Measurements from ENCODE around the gene KRABD2.

KRABD2 gene

DNA sequence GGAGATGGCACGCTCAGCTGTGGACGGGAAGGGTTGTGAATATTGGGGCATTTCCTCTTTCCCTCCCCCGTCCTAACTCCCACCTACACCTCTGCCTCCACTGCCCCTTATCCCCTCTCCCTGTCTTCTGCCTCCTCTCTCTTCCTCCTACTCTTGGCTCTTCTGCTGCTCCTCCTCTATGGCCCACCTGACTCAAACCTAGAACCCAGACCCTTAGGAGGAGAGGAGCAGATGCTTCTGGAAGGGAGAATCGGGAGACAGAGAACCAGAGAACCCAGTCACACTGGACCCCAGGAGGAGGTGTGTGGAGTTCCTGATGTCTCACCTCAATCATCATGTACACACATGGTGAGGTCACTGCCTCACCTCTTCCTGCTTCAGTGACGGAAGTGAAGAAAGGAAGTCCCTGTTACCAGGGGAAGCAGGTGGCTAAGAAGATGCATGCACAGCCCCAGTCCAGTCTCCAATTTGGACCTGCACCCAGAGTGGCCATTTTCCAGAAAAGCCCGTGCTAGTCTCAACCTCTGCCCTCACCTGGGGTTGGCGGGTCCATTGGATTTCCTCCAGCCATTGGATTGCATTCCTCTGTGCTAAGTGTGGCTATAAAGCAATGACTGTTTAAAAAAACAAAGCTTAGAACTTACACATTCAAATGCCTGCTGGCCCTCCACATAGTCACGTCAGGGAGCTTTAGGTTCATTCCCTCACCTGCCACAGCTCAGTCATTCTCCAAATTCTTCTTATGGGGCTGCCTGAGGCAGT, 17.1 kb upstream of the KRABD2 start:
- H3K27me3 ChIP-seq (ENCODE audit: control insufficient read depth, insufficient read depth, low read length), result no peaks in the 10 kb centered on the region
- no peaks in the 10 kb centered on the region for H3K79me2 ChIP-seq

DNA sequence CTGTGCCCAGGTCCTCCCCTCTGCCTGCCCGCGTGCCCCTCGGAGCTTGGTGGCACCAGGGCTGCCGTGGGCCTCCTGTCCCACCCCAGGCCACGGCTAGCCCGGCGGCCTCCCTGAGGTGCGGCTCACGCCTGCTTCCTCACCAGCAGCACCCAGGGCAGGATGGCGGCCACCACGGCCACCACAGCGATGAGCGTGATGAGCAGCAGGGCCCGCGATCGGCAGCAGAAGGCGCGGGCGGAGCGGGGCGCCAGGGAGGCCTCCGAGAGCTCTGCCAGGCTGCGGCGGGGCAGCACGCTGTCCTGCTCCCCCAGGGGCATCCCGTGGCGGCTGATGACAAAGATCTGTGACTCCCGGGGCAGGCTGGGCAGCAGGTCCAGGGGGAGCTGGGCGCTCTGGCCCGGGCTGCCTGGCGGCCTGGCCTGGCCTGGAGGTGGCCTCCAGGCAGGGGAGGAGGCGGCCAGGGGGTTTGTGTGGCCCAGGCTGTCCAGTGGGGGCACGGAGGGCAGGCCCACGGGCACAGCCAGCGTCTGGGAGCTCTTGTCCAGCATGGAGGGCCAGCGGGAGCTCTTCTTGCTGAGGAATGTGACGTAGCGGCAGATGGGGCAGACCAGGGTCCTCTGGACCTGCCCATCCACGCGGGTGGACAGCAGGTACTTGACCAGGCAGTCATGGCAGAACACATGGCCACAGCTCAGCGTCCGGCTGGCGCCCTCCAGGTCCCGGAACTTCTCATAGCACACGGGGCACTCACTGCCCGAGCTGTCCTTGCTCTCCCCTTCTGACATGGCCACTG, 16.4 kb upstream of the KRABD2 start:
- H3K4me2 ChIP-seq (ENCODE audit: low read length), result no peak overlapping the region
- no peak overlapping the region for H3K9ac ChIP-seq
- no peak overlapping the region for H3K4me3 ChIP-seq (ENCODE audit: low read depth, low read length)
- no peak overlapping the region for H3K27ac ChIP-seq
- no peaks in the 10 kb centered on the region for H3K9me3 ChIP-seq (ENCODE audit: control insufficient read depth, low read length)
- no peaks in the 10 kb centered on the region for H3K79me2 ChIP-seq
- no peak overlapping the region for H2AFZ ChIP-seq
- TF ChIP-seq, protein P1, sequence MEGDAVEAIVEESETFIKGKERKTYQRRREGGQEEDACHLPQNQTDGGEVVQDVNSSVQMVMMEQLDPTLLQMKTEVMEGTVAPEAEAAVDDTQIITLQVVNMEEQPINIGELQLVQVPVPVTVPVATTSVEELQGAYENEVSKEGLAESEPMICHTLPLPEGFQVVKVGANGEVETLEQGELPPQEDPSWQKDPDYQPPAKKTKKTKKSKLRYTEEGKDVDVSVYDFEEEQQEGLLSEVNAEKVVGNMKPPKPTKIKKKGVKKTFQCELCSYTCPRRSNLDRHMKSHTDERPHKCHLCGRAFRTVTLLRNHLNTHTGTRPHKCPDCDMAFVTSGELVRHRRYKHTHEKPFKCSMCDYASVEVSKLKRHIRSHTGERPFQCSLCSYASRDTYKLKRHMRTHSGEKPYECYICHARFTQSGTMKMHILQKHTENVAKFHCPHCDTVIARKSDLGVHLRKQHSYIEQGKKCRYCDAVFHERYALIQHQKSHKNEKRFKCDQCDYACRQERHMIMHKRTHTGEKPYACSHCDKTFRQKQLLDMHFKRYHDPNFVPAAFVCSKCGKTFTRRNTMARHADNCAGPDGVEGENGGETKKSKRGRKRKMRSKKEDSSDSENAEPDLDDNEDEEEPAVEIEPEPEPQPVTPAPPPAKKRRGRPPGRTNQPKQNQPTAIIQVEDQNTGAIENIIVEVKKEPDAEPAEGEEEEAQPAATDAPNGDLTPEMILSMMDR (IDR thresholded peaks at IDR 0.05), result no peak
- no peaks in the 10 kb centered on the region for H3K4me1 ChIP-seq
- H3K36me3 ChIP-seq (ENCODE audit: control insufficient read depth, insufficient read depth, low read length), result no peaks in the 10 kb centered on the region
- no peaks in the 10 kb centered on the region for H3K27me3 ChIP-seq (ENCODE audit: control insufficient read depth, insufficient read depth, low read length)

More for the DNA sequence above, 17.1 kb upstream of the KRABD2 start:
- H3K9me3 ChIP-seq (ENCODE audit: control insufficient read depth, low read length), result no peaks in the 10 kb centered on the region
- no peak overlapping the region for H3K9ac ChIP-seq
- no peaks in the 10 kb centered on the region for H3K36me3 ChIP-seq (ENCODE audit: control insufficient read depth, insufficient read depth, low read length)
- TF ChIP-seq, protein P1 (IDR thresholded peaks at IDR 0.05), result no peak
- H2AFZ ChIP-seq, result no peak overlapping the region
- no peak overlapping the region for H3K4me2 ChIP-seq (ENCODE audit: low read length)
- H3K4me3 ChIP-seq (ENCODE audit: low read depth, low read length), result no peak overlapping the region
- H3K27ac ChIP-seq, result no peak overlapping the region
- H3K4me1 ChIP-seq, result no peaks in the 10 kb centered on the region

DNA sequence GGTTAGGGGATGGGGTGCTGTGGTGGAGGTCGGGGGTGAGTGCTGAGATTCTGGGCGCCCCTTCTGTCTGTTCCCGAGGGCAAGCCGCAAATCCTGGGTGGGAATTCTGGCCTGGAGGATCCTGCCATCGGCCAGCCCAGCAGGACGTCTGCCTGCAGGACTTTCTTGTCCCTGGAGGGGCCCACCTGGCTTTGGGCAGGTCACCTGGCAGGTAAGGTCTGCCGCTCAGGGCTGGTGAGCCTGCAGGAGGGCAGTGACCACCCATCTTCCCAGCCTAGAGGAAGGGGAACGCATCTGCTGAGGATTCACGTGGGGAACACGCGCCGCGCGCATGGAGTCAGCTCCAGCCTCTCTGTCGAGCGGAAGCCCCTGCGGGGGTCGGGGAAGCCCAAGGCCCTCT, 15.8 kb upstream of the KRABD2 start:
- Histone ChIP-seq H3K4me2 (ENCODE audit: low read length) (no peak overlapping the region), H2AFZ (no peak overlapping the region), H3K9me3 (ENCODE audit: control insufficient read depth, low read length) (no peaks in the 10 kb centered on the region), H3K4me1 (no peaks in the 10 kb centered on the region), H3K79me2 (no peaks in the 10 kb centered on the region), H3K36me3 (ENCODE audit: control insufficient read depth, insufficient read depth, low read length) (no peaks in the 10 kb centered on the region), H3K27me3 (ENCODE audit: control insufficient read depth, insufficient read depth, low read length) (no peaks in the 10 kb centered on the region), H3K9ac (no peak overlapping the region), H3K4me3 (ENCODE audit: low read depth, low read length) (no peak overlapping the region), H3K27ac (no peak overlapping the region)
- TF ChIP-seq, protein P1 (IDR thresholded peaks at IDR 0.05), result no peak

DNA sequence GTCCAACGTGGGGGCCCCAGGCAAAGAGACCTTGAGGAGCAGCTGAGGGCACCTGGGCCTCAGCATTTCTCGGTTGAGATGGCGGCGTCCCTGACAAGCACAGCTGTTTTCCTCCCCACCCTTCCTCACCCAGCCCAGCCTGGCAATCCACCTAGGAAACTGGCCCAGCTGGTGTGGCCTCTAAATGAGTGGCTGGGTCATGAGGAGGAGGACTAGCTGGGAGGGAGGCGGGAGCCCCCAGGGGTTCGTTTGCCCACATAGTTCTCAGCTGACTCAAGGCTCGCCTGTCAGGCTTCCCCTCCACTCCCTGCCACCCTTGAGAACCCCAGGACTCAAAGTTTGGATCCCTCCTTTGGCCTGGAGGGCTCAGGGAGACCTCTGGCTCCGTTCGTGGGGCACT, 15.2 kb upstream of the KRABD2 start:
- TF ChIP-seq, protein P1 (IDR thresholded peaks at IDR 0.05), result no peak
- no peaks in the 10 kb centered on the region for H3K9me3 ChIP-seq (ENCODE audit: control insufficient read depth, low read length)
- H3K4me3 ChIP-seq (ENCODE audit: low read depth, low read length), result no peak overlapping the region
- H3K4me2 ChIP-seq (ENCODE audit: low read length), result no peak overlapping the region
- no peaks in the 10 kb centered on the region for H3K4me1 ChIP-seq
- H3K9ac ChIP-seq, result no peak overlapping the region
- no peak overlapping the region for H2AFZ ChIP-seq
- no peaks in the 10 kb centered on the region for H3K36me3 ChIP-seq (ENCODE audit: control insufficient read depth, insufficient read depth, low read length)
- no peaks in the 10 kb centered on the region for H3K27me3 ChIP-seq (ENCODE audit: control insufficient read depth, insufficient read depth, low read length)
- no peaks in the 10 kb centered on the region for H3K79me2 ChIP-seq
- H3K27ac ChIP-seq, result no peak overlapping the region

All from parathyroid adenoma (tissue), 2 donors.